HG02840 (cell line): ENCODE measurements around the gene CCDC186.

Experiments
- ATAC-seq: cut with Tn5 transposase; IDR thresholded peaks from one replicate; pipeline ENCODE4 v1.9.1; 2021; ENCODE audit warnings: mild to moderate bottlenecking, moderate library complexity, moderate number of reproducible peaks; ENCODE audit not compliant: unreplicated experiment, low FRiP score

Gene CCDC186

GRCh38 chr10:114173921-114174694, at the start of gene CCDC186:
Gene CCDC186, minus strand, starts transcription at chr10:114174203. Its CDS starts 10,935 bp downstream, at chr10:114163268.
- peak; percentile 99 for ATAC-seq

- ATAC-seq, result no peak
Measured at GRCh38 chr10:114223066-114223465, 49.1 kb upstream of the CCDC186 start.

- no peak for ATAC-seq
Measured at GRCh38 chr10:114221235-114221634, 47.2 kb upstream of the CCDC186 start.

GRCh38 chr10:114220281-114220680, 46.3 kb upstream of the CCDC186 start:
- no peak for ATAC-seq

GRCh38 chr10:114215033-114215432, 41.0 kb upstream of the CCDC186 start:
- ATAC-seq, result no peak

GRCh38 chr10:114212153-114212552, 38.1 kb upstream of the CCDC186 start:
- ATAC-seq, result no peak

- ATAC-seq, result no peak
Measured at GRCh38 chr10:114208351-114208750, 34.3 kb upstream of the CCDC186 start.

- ATAC-seq, result no peak
Measured at GRCh38 chr10:114207349-114207748, 33.3 kb upstream of the CCDC186 start.

- no peak for ATAC-seq
Measured at GRCh38 chr10:114206902-114207301, 32.9 kb upstream of the CCDC186 start.

- no peak for ATAC-seq
Measured at GRCh38 chr10:114202812-114203211, 28.8 kb upstream of the CCDC186 start.

- no peak for ATAC-seq
Measured at GRCh38 chr10:114199239-114199638, 25.2 kb upstream of the CCDC186 start.

GRCh38 chr10:114195079-114195478, 21.1 kb upstream of the CCDC186 start:
- ATAC-seq, result no peak

GRCh38 chr10:114189700-114190099, 15.7 kb upstream of the CCDC186 start:
- ATAC-seq, result no peak

- ATAC-seq, result no peak
Measured at GRCh38 chr10:114188900-114189299, 14.9 kb upstream of the CCDC186 start.

- no peak for ATAC-seq
Measured at GRCh38 chr10:114188001-114188400, 14.0 kb upstream of the CCDC186 start.

GRCh38 chr10:114184276-114184675, 10.3 kb upstream of the CCDC186 start:
- ATAC-seq, result no peak

GRCh38 chr10:114183563-114183962, 9.6 kb upstream of the CCDC186 start:
- ATAC-seq, result no peak

- no peak for ATAC-seq
Measured at GRCh38 chr10:114181971-114182370, 8.0 kb upstream of the CCDC186 start.

GRCh38 chr10:114180937-114181336, 6.9 kb upstream of the CCDC186 start:
- ATAC-seq, result no peak

- ATAC-seq, result no peak
Measured at GRCh38 chr10:114179747-114180146, 5.7 kb upstream of the CCDC186 start.

- ATAC-seq, result no peak
Measured at GRCh38 chr10:114179148-114179547, 5.1 kb upstream of the CCDC186 start, which contains the start of gene TDRD1. Gene TDRD1, plus strand, starts transcription at chr10:114179353. Its CDS starts 8,479 bp downstream, at chr10:114187832.

GRCh38 chr10:114176511-114176910, 2.5 kb upstream of the CCDC186 start:
- ATAC-seq, result no peak
